ENCODE data around the gene AMOTL1. TPM values are rescaled to one million over a fixed set of nuclear protein-coding genes. Genes with fewer than 3 reads are reported as not detected.

AMOTL1 gene
- total and polyA plus RNA-seq, 12 donors, result 3.1 to 115 (median 68.3) TPM

DNA sequence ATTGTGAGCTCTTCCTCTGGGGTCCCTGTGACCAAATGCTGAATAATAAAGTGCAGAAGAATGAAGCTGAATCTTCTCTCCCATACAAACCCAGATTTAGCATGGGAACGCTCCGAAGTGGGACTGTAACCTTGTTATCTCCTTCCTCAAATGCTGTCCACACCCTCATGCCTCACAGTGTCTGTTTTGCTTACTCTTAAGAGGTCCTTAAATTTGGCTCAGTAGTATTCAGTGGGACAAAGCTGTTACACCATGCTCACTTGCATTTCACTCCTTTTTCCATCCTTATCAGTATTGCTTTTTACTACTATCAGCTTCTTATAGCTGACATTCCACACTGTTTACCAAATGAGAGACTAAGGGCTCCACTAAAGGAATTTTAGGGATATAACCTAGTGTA lies 13.8 kb upstream of the AMOTL1 start:
- no peaks in the 10 kb centered on the region for H3K9me3 ChIP-seq
- H3K4me3 ChIP-seq, result no peak overlapping the region
- 29 to 31% methylated on average over 2 of the region's 2 CpGs for WGBS, 2 donors
- no peaks in the 10 kb centered on the region for H3K27me3 ChIP-seq
- H3K27ac ChIP-seq, result no peak overlapping the region
- intact Hi-C loops (cut with DNase I), result no loop called here
- no peak for DNase-seq
- H3K36me3 ChIP-seq, result no peaks in the 10 kb centered on the region
- peaks cover 0 to 49% (median 25%) of the 10 kb centered on the region in 9 donors for H3K4me1 ChIP-seq
- peak in 3 of 8 donors; percentile 25 to 63 (median 53) for ATAC-seq
- no peak for TF ChIP-seq CTCF (IDR thresholded peaks at IDR 0.05)

DNA sequence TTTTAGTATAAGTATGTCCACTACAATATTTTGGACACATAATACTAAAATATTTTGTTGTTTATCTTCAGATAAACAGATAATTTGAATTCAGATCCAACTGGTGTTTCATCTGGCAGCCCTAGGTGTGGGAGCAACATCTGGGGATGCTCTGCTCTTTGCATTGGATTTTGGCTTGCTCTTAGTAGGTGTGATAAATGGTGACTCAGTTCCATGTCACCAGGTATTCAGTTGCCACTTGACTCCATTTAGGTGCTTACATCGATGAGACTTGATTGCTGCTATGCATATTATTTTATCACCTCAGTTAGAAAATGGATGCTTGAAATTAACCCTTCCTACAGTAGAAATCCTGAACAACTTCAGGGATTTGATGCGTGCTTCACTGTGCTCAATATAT lies 13.3 kb upstream of the AMOTL1 start:
- 68 to 77% methylated on average over 2 of the region's 2 CpGs for WGBS, 2 donors
- Histone ChIP-seq H3K9me3 (no peaks in the 10 kb centered on the region), H3K4me3 (no peak overlapping the region), H3K36me3 (no peaks in the 10 kb centered on the region), H3K4me1 (peaks cover 0 to 44% (median 24%) of the 10 kb centered on the region in 9 donors), H3K27me3 (no peaks in the 10 kb centered on the region), H3K27ac (no peak overlapping the region)
- ATAC-seq, result no peak
- no peak for DNase-seq
- no peak for TF ChIP-seq CTCF (IDR thresholded peaks at IDR 0.05)
- intact Hi-C loops (cut with DNase I), result no loop called here

- Histone ChIP-seq H3K4me3 (no peak overlapping the region), H3K9me3 (no peaks in the 10 kb centered on the region), H3K27ac (no peak overlapping the region), H3K36me3 (no peaks in the 10 kb centered on the region), H3K27me3 (no peaks in the 10 kb centered on the region), H3K4me1 (peaks cover 0 to 38% (median 18%) of the 10 kb centered on the region in 9 donors)
- no peak for TF ChIP-seq CTCF (IDR thresholded peaks at IDR 0.05)
- no peak for DNase-seq
- intact Hi-C loops (cut with DNase I), result no loop called here
- no peak for ATAC-seq
- 92 to 95% methylated on average over 11 of the region's 11 CpGs for WGBS, 2 donors
Observed at GRCh38 chr11:94755494-94755893, 12.7 kb upstream of the AMOTL1 start.

DNA sequence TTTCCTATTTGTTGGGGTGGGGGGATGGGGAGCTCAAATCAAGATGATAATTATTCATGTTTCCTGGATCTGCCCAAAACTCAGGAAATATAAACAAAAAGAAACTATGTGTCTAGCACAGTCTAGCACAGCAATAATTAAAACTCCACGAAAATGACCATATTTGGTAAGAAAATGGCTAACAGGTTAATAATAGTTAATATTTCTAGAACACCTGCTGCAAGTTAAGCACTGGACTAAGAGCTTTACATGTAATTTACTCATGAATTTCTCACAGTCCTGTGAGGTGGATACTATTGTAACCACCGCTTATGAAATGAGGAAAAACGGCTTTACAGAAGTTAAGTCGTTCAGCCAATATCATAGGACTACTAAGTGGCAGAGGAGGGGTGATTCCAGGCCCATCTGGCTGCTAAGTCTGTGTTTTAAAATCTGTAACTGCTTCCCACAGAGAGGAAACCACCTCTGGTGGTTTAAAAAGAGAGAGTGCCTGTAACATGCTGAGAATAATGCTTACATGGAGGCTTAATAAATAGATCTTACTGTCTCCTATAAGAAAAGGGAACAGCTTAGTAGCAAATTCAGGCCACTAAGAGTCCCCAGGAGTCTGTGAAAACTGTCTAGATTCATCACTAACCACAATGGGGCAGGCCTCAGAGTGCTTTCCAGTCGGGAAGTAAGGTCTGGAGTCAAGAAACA lies 11.0 kb upstream of the AMOTL1 start:
- Histone ChIP-seq H3K9me3 (no peaks in the 10 kb centered on the region), H3K4me1 (peaks cover 0 to 22% (median 6%) of the 10 kb centered on the region in 9 donors), H3K36me3 (no peaks in the 10 kb centered on the region), H3K27ac (no peak overlapping the region), H3K4me3 (no peak overlapping the region), H3K27me3 (no peaks in the 10 kb centered on the region)
- intact Hi-C loops (cut with DNase I), result no loop called here
- no peak for TF ChIP-seq CTCF (IDR thresholded peaks at IDR 0.05)
- WGBS, 2 donors, result 71 to 79% methylated on average over 5 of the region's 5 CpGs
- DNase-seq, result no peak
- no peak for ATAC-seq
